ENCODE data around the gene CEP104.

Gene CEP104

GRCh38 chr1:3778590-3779264 lies 78.3 kb downstream of the CEP104 start:
- no peak for TF ChIP-seq CTCF (conservative IDR thresholded peaks at IDR 0.05)
- peak overlapping the region; percentile 44; the same call in 1 of the 2 replicates for H3K27ac ChIP-seq

GRCh38 chr1:3777647-3778589 lies 79.1 kb downstream of the CEP104 start:
- no peak for TF ChIP-seq CTCF (conservative IDR thresholded peaks at IDR 0.05)
- peak overlapping the region; percentile 44 for H3K27ac ChIP-seq

- H3K27ac ChIP-seq, result peak overlapping the region; percentile 44; the same call in 1 of the 2 replicates
- no peak for TF ChIP-seq CTCF (conservative IDR thresholded peaks at IDR 0.05)
These were observed 79.9 kb downstream of the CEP104 start for GRCh38 chr1:3777078-3777547.

- H3K27ac ChIP-seq, result peak overlapping the region; percentile 44; the same call in 1 of the 2 replicates
- TF ChIP-seq CTCF (conservative IDR thresholded peaks at IDR 0.05), result peak; percentile 22
These were observed 80.6 kb downstream of the CEP104 start for GRCh38 chr1:3776231-3776961.

- peak; percentile 68 for TF ChIP-seq CTCF (conservative IDR thresholded peaks at IDR 0.05)
- H3K27ac ChIP-seq, result peak overlapping the region; percentile 44; the same call in 1 of the 2 replicates
These were observed 81.4 kb downstream of the CEP104 start for GRCh38 chr1:3775490-3776230.

GRCh38 chr1:3774946-3775489 lies 82.0 kb downstream of the CEP104 start:
- H3K27ac ChIP-seq, result peak overlapping the region; percentile 44; the same call in 1 of the 2 replicates
- no peak for TF ChIP-seq CTCF (conservative IDR thresholded peaks at IDR 0.05)
